Measurements from ENCODE around the gene NAP1L1. TPM values are rescaled to one million over a fixed set of nuclear protein-coding genes. Genes with fewer than 3 reads are reported as not detected.

The NAP1L1 gene
- total RNA-seq, 4 donors from 2014 or later = 78.9 to 191 (median 150) TPM

DNA sequence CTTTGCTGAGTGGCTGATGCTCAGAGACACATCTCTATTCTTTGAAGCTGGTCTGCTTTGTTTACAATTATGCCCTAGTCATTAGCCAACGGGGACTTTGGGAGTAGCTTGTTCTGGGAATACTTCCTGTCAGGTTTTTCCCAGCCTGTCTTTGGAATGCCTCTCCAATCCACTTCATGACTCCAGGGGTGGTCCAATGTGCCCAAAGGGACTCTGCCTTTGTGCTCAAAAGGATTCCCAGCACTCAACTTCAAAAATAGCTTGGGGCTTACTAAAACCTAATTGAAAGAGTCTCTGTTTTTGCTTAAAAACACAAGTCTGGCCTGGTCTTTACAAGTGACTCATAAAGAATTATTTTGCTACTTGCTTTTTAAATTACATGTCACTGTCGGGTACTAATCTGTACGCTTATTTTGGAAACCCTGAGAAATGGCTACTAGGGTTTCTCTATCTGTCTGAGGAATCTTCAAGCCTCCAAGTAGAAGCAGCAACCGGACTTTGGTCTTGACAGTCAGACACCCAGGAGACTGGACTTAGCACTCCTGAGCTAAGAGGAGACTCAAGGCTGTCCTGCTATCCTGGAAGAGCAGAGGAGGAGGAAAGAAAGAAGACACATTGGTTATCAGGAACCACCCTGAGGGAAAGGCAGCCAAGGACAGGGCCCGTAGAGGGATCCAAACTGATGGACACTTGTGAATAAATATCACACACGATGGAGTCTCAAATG is 73.6 kb downstream of the NAP1L1 start:
- H3K27me3 ChIP-seq = no peaks in the 10 kb centered on the region
- H3K4me1 ChIP-seq = peaks cover 0 to 6% (median 1%) of the 10 kb centered on the region in 4 donors
- H3K4me3 ChIP-seq = no peak overlapping the region
- in situ Hi-C loops (cut with MboI; ENCODE audit: low pct_ligation_motif_present in 1 of 4, low pct_unique_long_range_greater_than_20kb in 1 of 4, low sequenced_read_pairs in 3 of 4) (no loop called here), intact Hi-C loops (cut with DNase I; ENCODE audit: low total_unique reads) (no loop called here)
- TF ChIP-seq POLR2A (IDR thresholded peaks at IDR 0.05) = no peak
- no peak for TF ChIP-seq POLR2AphosphoS5 (IDR thresholded peaks at IDR 0.05)
- TF ChIP-seq, protein P1, sequence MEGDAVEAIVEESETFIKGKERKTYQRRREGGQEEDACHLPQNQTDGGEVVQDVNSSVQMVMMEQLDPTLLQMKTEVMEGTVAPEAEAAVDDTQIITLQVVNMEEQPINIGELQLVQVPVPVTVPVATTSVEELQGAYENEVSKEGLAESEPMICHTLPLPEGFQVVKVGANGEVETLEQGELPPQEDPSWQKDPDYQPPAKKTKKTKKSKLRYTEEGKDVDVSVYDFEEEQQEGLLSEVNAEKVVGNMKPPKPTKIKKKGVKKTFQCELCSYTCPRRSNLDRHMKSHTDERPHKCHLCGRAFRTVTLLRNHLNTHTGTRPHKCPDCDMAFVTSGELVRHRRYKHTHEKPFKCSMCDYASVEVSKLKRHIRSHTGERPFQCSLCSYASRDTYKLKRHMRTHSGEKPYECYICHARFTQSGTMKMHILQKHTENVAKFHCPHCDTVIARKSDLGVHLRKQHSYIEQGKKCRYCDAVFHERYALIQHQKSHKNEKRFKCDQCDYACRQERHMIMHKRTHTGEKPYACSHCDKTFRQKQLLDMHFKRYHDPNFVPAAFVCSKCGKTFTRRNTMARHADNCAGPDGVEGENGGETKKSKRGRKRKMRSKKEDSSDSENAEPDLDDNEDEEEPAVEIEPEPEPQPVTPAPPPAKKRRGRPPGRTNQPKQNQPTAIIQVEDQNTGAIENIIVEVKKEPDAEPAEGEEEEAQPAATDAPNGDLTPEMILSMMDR (IDR thresholded peaks at IDR 0.05) = no peak
- TF ChIP-seq EP300 (IDR thresholded peaks at IDR 0.05; ENCODE audit: low read depth) = no peak
- DNase-seq = no peak
- H3K9me3 ChIP-seq = no peaks in the 10 kb centered on the region
- no peaks in the 10 kb centered on the region for H3K36me3 ChIP-seq
- 77 to 88% methylated on average over 3 to 6 of the region's 6 CpGs for WGBS, 2 donors (ENCODE audit: low coverage in 1 of 2)
- no peak overlapping the region for H3K27ac ChIP-seq

DNA sequence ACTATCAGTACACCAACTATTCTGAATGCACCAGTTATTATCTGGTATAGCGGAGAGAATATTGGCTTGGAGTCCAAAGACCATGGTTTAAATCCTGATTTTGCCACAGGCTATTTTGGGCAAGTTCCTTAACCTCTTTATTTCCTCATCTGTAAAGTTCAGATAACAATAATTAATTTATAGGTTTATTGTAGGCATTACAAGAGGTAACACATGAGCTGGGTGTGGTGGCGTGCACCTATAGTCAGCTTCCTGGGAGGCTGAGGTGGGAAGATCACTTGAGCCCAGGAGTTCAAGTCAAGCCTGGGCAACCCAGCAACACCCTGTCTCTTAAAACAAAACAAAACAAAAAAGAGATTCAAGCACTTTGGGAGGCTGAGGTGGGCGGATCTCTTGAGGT is 76.1 kb downstream of the NAP1L1 start:
- TF ChIP-seq POLR2A (IDR thresholded peaks at IDR 0.05) = no peak
- TF ChIP-seq POLR2AphosphoS5 (IDR thresholded peaks at IDR 0.05) = no peak
- no peak for TF ChIP-seq EP300 (IDR thresholded peaks at IDR 0.05; ENCODE audit: low read depth)
- TF ChIP-seq, protein P1 (IDR thresholded peaks at IDR 0.05) = no peak
- Histone ChIP-seq H3K27me3 (no peaks in the 10 kb centered on the region), H3K27ac (no peak overlapping the region), H3K9me3 (no peaks in the 10 kb centered on the region), H3K36me3 (no peaks in the 10 kb centered on the region), H3K4me1 (no peaks in the 10 kb centered on the region), H3K4me3 (no peak overlapping the region)
- WGBS, 2 donors (ENCODE audit: low coverage in 1 of 2) = 78 to 79% methylated on average over 2 to 3 of the region's 3 CpGs
- in situ Hi-C loops (cut with MboI; ENCODE audit: low pct_ligation_motif_present in 1 of 4, low pct_unique_long_range_greater_than_20kb in 1 of 4, low sequenced_read_pairs in 3 of 4) (no loop called here), intact Hi-C loops (cut with DNase I; ENCODE audit: low total_unique reads) (no loop called here)
- DNase-seq = no peak

DNA sequence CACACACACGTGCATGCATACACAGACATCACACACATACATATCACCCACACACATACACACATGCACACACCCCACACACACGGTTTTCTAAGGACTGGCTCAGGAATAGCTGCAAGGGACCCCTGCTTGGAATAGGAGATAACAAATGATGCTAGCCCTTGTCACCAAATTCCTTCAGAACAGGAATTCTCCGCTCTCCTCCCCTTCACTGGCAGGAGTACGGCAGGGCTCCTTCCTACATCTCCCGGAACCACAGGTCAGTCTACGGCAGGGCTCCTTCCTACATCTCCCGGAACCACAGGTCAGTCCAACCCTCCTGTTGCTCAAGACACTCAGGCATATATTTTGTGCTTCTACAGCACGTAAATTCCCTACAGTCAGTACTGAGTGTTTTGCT is 76.8 kb downstream of the NAP1L1 start:
- no peak for DNase-seq
- TF ChIP-seq, protein P1 (IDR thresholded peaks at IDR 0.05) = no peak
- no peak for TF ChIP-seq POLR2AphosphoS5 (IDR thresholded peaks at IDR 0.05)
- no peak for TF ChIP-seq EP300 (IDR thresholded peaks at IDR 0.05; ENCODE audit: low read depth)
- no peak for TF ChIP-seq POLR2A (IDR thresholded peaks at IDR 0.05)
- Histone ChIP-seq H3K27ac (no peak overlapping the region), H3K9me3 (no peaks in the 10 kb centered on the region), H3K27me3 (no peaks in the 10 kb centered on the region), H3K4me1 (no peaks in the 10 kb centered on the region), H3K36me3 (no peaks in the 10 kb centered on the region), H3K4me3 (no peak overlapping the region)
- 83 to 87% methylated on average over 8 of the region's 8 CpGs for WGBS, 2 donors (ENCODE audit: low coverage in 1 of 2)
- intact Hi-C loops (cut with DNase I; ENCODE audit: low total_unique reads) (no loop called here), in situ Hi-C loops (cut with MboI; ENCODE audit: low pct_ligation_motif_present in 1 of 4, low pct_unique_long_range_greater_than_20kb in 1 of 4, low sequenced_read_pairs in 3 of 4) (no loop called here)

DNA sequence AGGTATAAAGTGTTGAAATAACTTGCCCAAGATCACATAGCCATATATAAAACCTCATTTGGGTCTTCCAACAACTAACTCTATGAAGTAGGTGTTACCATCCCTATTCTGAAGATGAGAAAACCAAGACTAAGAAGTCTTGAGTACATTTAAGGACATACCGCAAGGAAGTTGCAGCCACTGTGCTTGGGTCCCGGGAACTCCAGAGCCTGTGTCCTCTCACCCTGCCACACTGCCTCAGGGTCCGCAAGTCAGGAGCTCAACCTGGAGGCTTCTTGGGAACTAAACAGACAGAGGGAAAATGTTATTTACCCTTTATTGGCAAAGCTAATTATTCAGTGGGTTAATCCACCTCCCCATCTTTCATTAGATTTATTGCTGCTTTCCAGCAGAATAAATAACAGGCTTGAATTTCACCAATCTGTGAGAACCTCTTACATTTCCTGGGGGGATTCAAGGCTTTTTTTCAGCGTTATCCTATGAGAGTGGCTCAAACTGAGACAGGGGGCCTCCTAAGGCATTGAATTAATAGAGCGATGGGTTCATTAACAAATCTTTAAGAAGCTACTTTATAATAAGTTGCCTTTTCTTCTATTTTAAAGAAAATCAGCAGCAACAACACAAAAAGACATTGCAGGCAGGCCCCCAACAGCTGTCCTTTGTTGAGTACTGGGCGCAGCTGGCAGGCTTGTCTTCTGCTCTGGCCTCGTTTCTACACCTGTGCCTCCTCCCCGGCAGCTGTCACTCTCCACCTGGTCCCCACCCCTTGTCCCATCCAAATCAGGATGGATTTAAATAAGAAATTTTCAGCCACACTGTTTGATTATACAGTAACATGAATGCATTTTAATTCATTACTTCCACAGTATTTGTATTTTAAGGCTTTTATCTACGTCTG is 78.2 kb downstream of the NAP1L1 start:
- no peak overlapping the region for H3K27ac ChIP-seq
- no peaks in the 10 kb centered on the region for H3K9me3 ChIP-seq
- in situ Hi-C loops (cut with MboI; ENCODE audit: low pct_ligation_motif_present in 1 of 4, low pct_unique_long_range_greater_than_20kb in 1 of 4, low sequenced_read_pairs in 3 of 4) = no loop called here
- WGBS, 2 donors (ENCODE audit: low coverage in 1 of 2) = 80% methylated on average over 9 of the region's 9 CpGs
- H3K4me3 ChIP-seq = no peak overlapping the region
- no peak for DNase-seq
- H3K4me1 ChIP-seq = no peaks in the 10 kb centered on the region
- H3K27me3 ChIP-seq = no peaks in the 10 kb centered on the region
- intact Hi-C loops (cut with DNase I; ENCODE audit: low total_unique reads) = no loop called here
- H3K36me3 ChIP-seq = no peaks in the 10 kb centered on the region
- TF ChIP-seq, protein P1 (IDR thresholded peaks at IDR 0.05) = no peak
- TF ChIP-seq EP300 (IDR thresholded peaks at IDR 0.05; ENCODE audit: low read depth) = no peak
- no peak for TF ChIP-seq POLR2A (IDR thresholded peaks at IDR 0.05)
- TF ChIP-seq POLR2AphosphoS5 (IDR thresholded peaks at IDR 0.05) = no peak

Measured in transverse colon (tissue), 4 donors.